BE2C (cell line): Measurements from ENCODE around the gene CMIP.
"Not testable (repeated sequence)": the region's sequence is repeated elsewhere in the genome, so short reads cannot be mapped to it uniquely, and the experiment has no call there.

ENCODE experiments used
- DNase-seq: peaks from one replicate; pipeline ENCODE4 v3.0.0-alpha.2; 2020
- H3K27me3 ChIP-seq: fragments of 250-450 bp; sonication (Bioruptor Pico); 2 replicates; pipeline ENCODE4 v1.5.1; 2020; ENCODE audit warnings: mild to moderate bottlenecking
- H3K36me3 ChIP-seq: fragments of 250-450 bp; sonication (Bioruptor Pico); 2 replicates; pipeline ENCODE4 v1.5.1; 2020; ENCODE audit warnings: mild to moderate bottlenecking
- H3K4me1 ChIP-seq: fragments of 250-450 bp; sonication (Bioruptor Pico); 2 replicates; pipeline ENCODE4 v1.5.1; 2020
- H3K4me3 ChIP-seq: 2 replicates; pipeline ENCODE4 v1.5.1; 2011; ENCODE audit warnings: low read depth, low read length
- H3K9me3 ChIP-seq: fragments of 250-450 bp; sonication (Bioruptor Pico); 2 replicates; pipeline ENCODE4 v1.5.1; 2020
- CTCF ChIP-seq: IDR thresholded peaks from 2 replicates; pipeline ENCODE4 v1.5.1; 2012; ENCODE audit warnings: mild to moderate bottlenecking, low read depth, low read length

The CMIP gene

GRCh38 chr16:81572386-81573144 lies 128.0 kb downstream of the CMIP start:
- Histone ChIP-seq H3K4me1 (no peaks in the 10 kb centered on the region), H3K9me3 (no peaks in the 10 kb centered on the region), H3K36me3 (no peaks in the 10 kb centered on the region), H3K4me3 (no peak overlapping the region), H3K27me3 (no peaks in the 10 kb centered on the region)
- DNase-seq = no peak
- TF ChIP-seq CTCF = no peak

- no peak overlapping the region for H3K4me3 ChIP-seq
- no peaks in the 10 kb centered on the region for H3K36me3 ChIP-seq
- no peak for TF ChIP-seq CTCF
- no peaks in the 10 kb centered on the region for H3K4me1 ChIP-seq
- no peak for DNase-seq
- no peaks in the 10 kb centered on the region for H3K9me3 ChIP-seq
- H3K27me3 ChIP-seq = no peaks in the 10 kb centered on the region
Observed at GRCh38 chr16:81573533-81574020, 129.0 kb downstream of the CMIP start.

- H3K4me3 ChIP-seq = no peak overlapping the region
- no peaks in the 10 kb centered on the region for H3K36me3 ChIP-seq
- no peaks in the 10 kb centered on the region for H3K4me1 ChIP-seq
- DNase-seq = no peak
- no peak for TF ChIP-seq CTCF
- no peaks in the 10 kb centered on the region for H3K27me3 ChIP-seq
- no peaks in the 10 kb centered on the region for H3K9me3 ChIP-seq
Observed at GRCh38 chr16:81574168-81574567, 129.6 kb downstream of the CMIP start.

GRCh38 chr16:81575307-81575706 lies 130.7 kb downstream of the CMIP start:
- Histone ChIP-seq H3K27me3 (no peaks in the 10 kb centered on the region), H3K4me1 (no peaks in the 10 kb centered on the region), H3K4me3 (no peak overlapping the region), H3K36me3 (no peaks in the 10 kb centered on the region), H3K9me3 (no peaks in the 10 kb centered on the region)
- DNase-seq = no peak
- TF ChIP-seq CTCF = no peak

- no peak overlapping the region for H3K4me3 ChIP-seq
- no peaks in the 10 kb centered on the region for H3K9me3 ChIP-seq
- H3K27me3 ChIP-seq = no peaks in the 10 kb centered on the region
- no peak for TF ChIP-seq CTCF
- DNase-seq = no peak
- no peaks in the 10 kb centered on the region for H3K4me1 ChIP-seq
- H3K36me3 ChIP-seq = no peaks in the 10 kb centered on the region
Observed at GRCh38 chr16:81575834-81576233, 131.2 kb downstream of the CMIP start.

GRCh38 chr16:81576696-81577095 lies 132.1 kb downstream of the CMIP start:
- Histone ChIP-seq H3K36me3 (no peaks in the 10 kb centered on the region), H3K4me3 (no peak overlapping the region), H3K9me3 (no peaks in the 10 kb centered on the region), H3K4me1 (no peaks in the 10 kb centered on the region), H3K27me3 (no peaks in the 10 kb centered on the region)
- no peak for TF ChIP-seq CTCF
- no peak for DNase-seq

GRCh38 chr16:81577272-81577671 lies 132.7 kb downstream of the CMIP start:
- H3K4me1 ChIP-seq, DNase-seq, H3K36me3 ChIP-seq, H3K9me3 ChIP-seq, H3K27me3 ChIP-seq, H3K4me3 ChIP-seq: not testable (repeated sequence)
